ENCODE data around the gene ARHGAP24. TPM values are rescaled to one million over a fixed set of nuclear protein-coding genes. Genes with fewer than 3 reads are reported as not detected.

The ARHGAP24 gene
- total RNA-seq, 4 donors from 2014 or later = 3.6 to 35.3 (median 7.2) TPM

- no peak for DNase-seq
- H3K4me1 ChIP-seq = peaks cover 0 to 30% (median 5%) of the 10 kb centered on the region in 3 donors
- no peaks in the 10 kb centered on the region for H3K9me3 ChIP-seq
- TF ChIP-seq POLR2A (IDR thresholded peaks at IDR 0.05) = no peak
- TF ChIP-seq, protein P1, sequence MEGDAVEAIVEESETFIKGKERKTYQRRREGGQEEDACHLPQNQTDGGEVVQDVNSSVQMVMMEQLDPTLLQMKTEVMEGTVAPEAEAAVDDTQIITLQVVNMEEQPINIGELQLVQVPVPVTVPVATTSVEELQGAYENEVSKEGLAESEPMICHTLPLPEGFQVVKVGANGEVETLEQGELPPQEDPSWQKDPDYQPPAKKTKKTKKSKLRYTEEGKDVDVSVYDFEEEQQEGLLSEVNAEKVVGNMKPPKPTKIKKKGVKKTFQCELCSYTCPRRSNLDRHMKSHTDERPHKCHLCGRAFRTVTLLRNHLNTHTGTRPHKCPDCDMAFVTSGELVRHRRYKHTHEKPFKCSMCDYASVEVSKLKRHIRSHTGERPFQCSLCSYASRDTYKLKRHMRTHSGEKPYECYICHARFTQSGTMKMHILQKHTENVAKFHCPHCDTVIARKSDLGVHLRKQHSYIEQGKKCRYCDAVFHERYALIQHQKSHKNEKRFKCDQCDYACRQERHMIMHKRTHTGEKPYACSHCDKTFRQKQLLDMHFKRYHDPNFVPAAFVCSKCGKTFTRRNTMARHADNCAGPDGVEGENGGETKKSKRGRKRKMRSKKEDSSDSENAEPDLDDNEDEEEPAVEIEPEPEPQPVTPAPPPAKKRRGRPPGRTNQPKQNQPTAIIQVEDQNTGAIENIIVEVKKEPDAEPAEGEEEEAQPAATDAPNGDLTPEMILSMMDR (IDR thresholded peaks at IDR 0.05) = no peak
- WGBS, 2 donors = 71 to 86% methylated on average over 1 of the region's 1 CpG
- no peak overlapping the region for H3K27ac ChIP-seq
- intact Hi-C loops (cut with DNase I) = no loop called here
- H3K4me3 ChIP-seq = no peak overlapping the region
- H3K27me3 ChIP-seq = no peaks in the 10 kb centered on the region
- H3K36me3 ChIP-seq = no peaks in the 10 kb centered on the region
Measured at GRCh38 chr4:85783900-85784299, 308.9 kb downstream of the ARHGAP24 start.

GRCh38 chr4:85784348-85784747, 309.4 kb downstream of the ARHGAP24 start:
- Histone ChIP-seq H3K4me3 (no peak overlapping the region), H3K36me3 (no peaks in the 10 kb centered on the region), H3K27me3 (no peaks in the 10 kb centered on the region), H3K4me1 (peaks cover 0 to 27% (median 5%) of the 10 kb centered on the region in 3 donors), H3K27ac (peak overlapping the region in 1 of 4 donors; percentile 49), H3K9me3 (no peaks in the 10 kb centered on the region)
- intact Hi-C loops (cut with DNase I) = no loop called here
- TF ChIP-seq, protein P1 (IDR thresholded peaks at IDR 0.05) = no peak
- no peak for TF ChIP-seq POLR2A (IDR thresholded peaks at IDR 0.05)
- WGBS, 2 donors = 68 to 82% methylated on average over 3 of the region's 3 CpGs
- no peak for DNase-seq

- DNase-seq = no peak
- no peaks in the 10 kb centered on the region for H3K9me3 ChIP-seq
- H3K27me3 ChIP-seq = no peaks in the 10 kb centered on the region
- H3K36me3 ChIP-seq = no peaks in the 10 kb centered on the region
- peaks cover 0 to 24% (median 5%) of the 10 kb centered on the region in 3 donors for H3K4me1 ChIP-seq
- no peak overlapping the region for H3K27ac ChIP-seq
- H3K4me3 ChIP-seq = no peak overlapping the region
- TF ChIP-seq, protein P1 (IDR thresholded peaks at IDR 0.05) = no peak
- intact Hi-C loops (cut with DNase I) = no loop called here
- WGBS, 2 donors = 74 to 75% methylated on average over 1 of the region's 1 CpG
Measured at GRCh38 chr4:85784947-85785346, 310.0 kb downstream of the ARHGAP24 start.

GRCh38 chr4:85787133-85787532, 312.2 kb downstream of the ARHGAP24 start:
- peak overlapping the region in 1 of 4 donors; percentile 17 for H3K27ac ChIP-seq
- WGBS, 2 donors = 71 to 79% methylated on average over 3 of the region's 3 CpGs

GRCh38 chr4:85788604-85789003, 313.7 kb downstream of the ARHGAP24 start:
- no peaks in the 10 kb centered on the region for H3K36me3 ChIP-seq
- no peaks in the 10 kb centered on the region for H3K27me3 ChIP-seq
- intact Hi-C loops (cut with DNase I) = no loop called here
- 63 to 69% methylated on average over 2 of the region's 2 CpGs for WGBS, 2 donors
- no peak for TF ChIP-seq POLR2A (IDR thresholded peaks at IDR 0.05)
- TF ChIP-seq, protein P1 (IDR thresholded peaks at IDR 0.05) = no peak
- no peak overlapping the region for H3K27ac ChIP-seq
- peaks cover 7 to 33% (median 12%) of the 10 kb centered on the region in 3 donors for H3K4me1 ChIP-seq
- no peaks in the 10 kb centered on the region for H3K9me3 ChIP-seq
- no peak overlapping the region for H3K4me3 ChIP-seq
- DNase-seq = no peak

More at GRCh38 chr4:85787133-85787532, 312.2 kb downstream of the ARHGAP24 start:
- Histone ChIP-seq H3K4me1 (peaks cover 0 to 24% (median 5%) of the 10 kb centered on the region in 3 donors), H3K4me3 (no peak overlapping the region), H3K9me3 (no peaks in the 10 kb centered on the region), H3K36me3 (no peaks in the 10 kb centered on the region), H3K27me3 (no peaks in the 10 kb centered on the region)
- TF ChIP-seq, protein P1 (IDR thresholded peaks at IDR 0.05) = no peak
- no peak for TF ChIP-seq POLR2A (IDR thresholded peaks at IDR 0.05)
- intact Hi-C loops (cut with DNase I) = no loop called here
- no peak for DNase-seq

Data from esophagus squamous epithelium (tissue), 5 donors.